Ovary (tissue), 9 donors: ENCODE measurements around the gene POLR3K. TPM values are rescaled to one million over a fixed set of nuclear protein-coding genes. Genes with fewer than 3 reads are reported as not detected.

Experiments used
- DNase-seq, 5 donors: peaks; one replicate each; pipeline ENCODE4 v3.0.0-alpha.2; 2019 to 2020
- H3K27ac ChIP-seq, 2 donors: fragments of 200-600 bp; one replicate each; pipeline versions ENCODE4 v1.5.1 to v1.8.0; 2019 to 2022
- H3K27me3 ChIP-seq: fragments of 200-600 bp; one replicate; pipeline ENCODE4 v1.8.0; 2022
- H3K36me3 ChIP-seq: fragments of 200-600 bp; sonication (generic); one replicate; pipeline ENCODE4 v1.5.1; 2019
- H3K4me1 ChIP-seq: one replicate; pipeline ENCODE4 v1.8.1; 2013; ENCODE audit warnings: mild to moderate bottlenecking, moderate library complexity; ENCODE audit not compliant: insufficient read depth
- H3K4me3 ChIP-seq: fragments of 200-600 bp; sonication (generic); one replicate; pipeline ENCODE4 v1.5.1; 2017
- H3K9me3 ChIP-seq, 2 donors: fragments of 200-600 bp in 1 of 2; sonication (generic) in 1 of 2; one replicate each; pipeline versions ENCODE4 v1.5.1 to v1.8.1; 2013 to 2019; ENCODE audit warnings: mild to moderate bottlenecking in 1 of 2, moderate library complexity in 1 of 2
- CTCF ChIP-seq, 3 donors: fragments of 450-650 bp in 2 of 3; fragments of 200-600 bp in 1 of 3; IDR thresholded peaks; one replicate each; pipeline versions ENCODE4 v1.5.1 to v1.8.0; 2016 to 2022; ENCODE audit warnings: antibody characterized with exemption in 3 of 3, mild to moderate bottlenecking in 1 of 3
- EP300 ChIP-seq: sonication (generic); formaldehyde crosslinking; IDR thresholded peaks from one replicate; pipeline ENCODE4 v1.6.1; 2017; ENCODE audit warnings: antibody characterized with exemption
- POLR2A ChIP-seq: fragments of 450-650 bp; IDR thresholded peaks from one replicate; pipeline ENCODE4 v1.6.1; 2017; ENCODE audit warnings: antibody characterized with exemption, mild to moderate bottlenecking, moderate library complexity
- WGBS, 3 donors: extraction: QIAGEN DNeasy Blood & Tissue Kit in 1 of 3; methylation state at CpG; one replicate each; pipeline versions ENCODE4 v1.1.5 to v1.1.7; 2013 to 2017; 5-methylcytosine and 5-hydroxymethylcytosine counted together
- intact Hi-C, 4 donors: fragments of 100-400 bp; cut with DNase I; formaldehyde crosslinking; loops; one replicate each; pipeline versions ENCODE4 v1.11.0 to v1.15.1; 2022 to 2023
- polyA plus RNA-seq, 2 donors: library from polyadenylated mRNA; stranded (reverse); fragments of 200-250 nt in 1 of 2; fragments of 350-450 nt in 1 of 2; fragmentation: Illumina TruSeq in 1 of 2; extraction: RNeasy Lipid Tissue Mini Kit (QIAGEN cat#74804) in 1 of 2; gene quantifications; one replicate each; pipeline ENCODE4 v1.2.3, GENCODE V29; 2013 to 2014
- total RNA-seq, 7 donors: library from RNA; depleted of rRNA in 2 of 7; stranded (reverse); fragments of >200 nt in 2 of 7; fragmentation: NEBNext Ultra II Directional in 3 of 7; extraction: Animal tissue kit (Norgen Biotek cat#: 25700) in 3 of 7; gene quantifications; one replicate each; pipeline versions ENCODE4 v1.1.0 to v1.2.4, GENCODE V29; 2016 to 2023
- donor health status: DM: no; HTN: no; CAD: no; lungs with moderate emphysema.
- donor health status: DM: no; HTN: no; CAD: no.
- donor health status: Bipolar disorder and iron deficiency.
- donor health status: DM: yes; HTN: yes; CAD: no.
- donor health status: DM: no; HTN: no; CAD: no.
- donor health status: DM: yes; HTN: yes; CAD: no.

POLR3K gene
- total and polyA plus RNA-seq, 9 donors: 3.7 to 11.9 (median 9.9) TPM

DNA sequence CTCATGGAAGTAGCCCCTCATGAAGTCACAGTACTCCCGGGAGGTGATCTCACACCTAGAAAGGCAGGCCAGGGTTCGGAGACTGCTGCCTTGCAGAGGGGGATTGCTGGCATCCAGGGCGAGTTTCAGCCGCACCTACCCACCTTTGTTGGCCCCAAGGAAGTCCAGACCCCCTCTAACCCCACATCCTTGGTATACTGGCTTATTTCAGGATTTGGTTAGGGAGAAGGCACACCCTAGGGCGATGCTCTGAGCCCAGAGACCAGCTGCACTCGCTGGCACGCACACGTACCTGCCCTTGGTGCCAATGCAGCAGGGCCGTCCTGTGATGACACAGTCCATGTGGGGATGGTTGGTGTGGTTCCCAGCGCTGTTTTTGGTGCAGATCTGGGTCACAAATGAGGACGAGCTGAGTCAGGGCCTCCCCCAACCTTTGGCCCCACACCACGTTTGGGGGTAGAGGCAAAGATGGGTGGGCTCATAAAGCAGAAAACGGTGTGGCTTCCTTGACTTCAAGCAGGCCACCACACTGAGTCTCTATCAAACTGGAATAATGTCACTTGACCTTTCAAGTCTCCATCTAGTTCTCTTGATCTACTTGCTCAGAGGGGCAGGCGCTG lies 6.1 kb upstream of the POLR3K start:
- intact Hi-C loops: no loop called here
- Histone ChIP-seq H3K4me1 (no peaks in the 10 kb centered on the region), H3K27ac (no peak overlapping the region), H3K4me3 (no peak overlapping the region), H3K36me3 (no peaks in the 10 kb centered on the region), H3K27me3 (no peaks in the 10 kb centered on the region), H3K9me3 (no peaks in the 10 kb centered on the region)
- TF ChIP-seq POLR2A (no peak), CTCF (IDR thresholded peaks at IDR 0.05) (no peak), EP300 (no peak)
- DNase-seq: no peak
- 86 to 87% (median 87%) methylated on average over 14 of the region's 14 CpGs for WGBS, 3 donors

DNA sequence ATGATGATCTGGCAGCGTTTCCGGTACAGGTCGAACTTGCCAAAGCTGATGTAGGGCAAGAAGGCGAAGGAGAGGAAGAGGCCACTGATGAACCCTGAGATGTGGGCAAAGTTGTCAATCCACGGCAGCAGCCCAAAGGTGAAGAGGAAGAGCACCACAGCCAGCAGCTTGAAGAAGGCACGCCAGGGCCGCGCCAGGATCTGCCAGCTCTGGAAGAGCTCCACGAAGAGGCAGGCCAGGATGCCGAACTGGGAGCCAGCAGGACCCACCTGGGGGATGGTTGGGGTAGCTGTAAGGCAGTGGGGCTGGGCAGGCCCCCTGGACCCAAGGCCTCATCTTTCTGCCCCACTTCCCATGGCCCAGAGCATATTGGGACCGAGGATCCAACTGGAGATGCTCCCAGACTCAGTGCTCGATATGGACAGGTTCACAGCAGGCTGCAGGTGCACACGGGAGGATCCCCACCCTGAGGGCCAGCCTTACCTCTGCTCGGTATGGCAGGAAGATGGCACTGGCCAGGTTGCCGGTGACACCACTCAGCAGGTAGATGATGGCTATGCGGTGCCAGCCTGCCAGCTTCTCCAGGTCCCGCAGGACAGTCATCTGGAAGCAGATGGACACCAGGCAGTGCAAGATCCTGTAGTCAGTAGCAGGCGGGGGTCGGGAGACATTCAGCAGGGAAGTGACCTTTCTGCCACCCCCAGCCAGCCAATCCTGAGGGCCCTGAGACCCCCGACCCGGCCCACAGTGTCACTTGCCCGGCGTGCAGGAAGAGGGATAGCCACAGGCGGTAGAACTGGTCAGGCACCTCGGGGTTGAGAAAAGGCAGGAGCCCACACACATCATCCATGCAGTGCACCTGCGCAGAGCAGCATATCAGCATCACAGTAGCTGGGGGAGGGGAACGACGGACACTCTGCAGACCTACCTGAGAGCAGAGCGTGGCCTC lies 5.4 kb upstream of the POLR3K start:
- Histone ChIP-seq H3K4me3 (no peak overlapping the region), H3K27ac (no peak overlapping the region), H3K9me3 (no peaks in the 10 kb centered on the region), H3K4me1 (no peaks in the 10 kb centered on the region), H3K36me3 (no peaks in the 10 kb centered on the region), H3K27me3 (no peaks in the 10 kb centered on the region)
- TF ChIP-seq POLR2A (no peak), CTCF (IDR thresholded peaks at IDR 0.05) (no peak), EP300 (no peak)
- intact Hi-C loops: no loop called here
- WGBS, 3 donors: 81 to 85% (median 82%) methylated on average over 28 to 29 of the region's 29 CpGs
- no peak for DNase-seq

DNA sequence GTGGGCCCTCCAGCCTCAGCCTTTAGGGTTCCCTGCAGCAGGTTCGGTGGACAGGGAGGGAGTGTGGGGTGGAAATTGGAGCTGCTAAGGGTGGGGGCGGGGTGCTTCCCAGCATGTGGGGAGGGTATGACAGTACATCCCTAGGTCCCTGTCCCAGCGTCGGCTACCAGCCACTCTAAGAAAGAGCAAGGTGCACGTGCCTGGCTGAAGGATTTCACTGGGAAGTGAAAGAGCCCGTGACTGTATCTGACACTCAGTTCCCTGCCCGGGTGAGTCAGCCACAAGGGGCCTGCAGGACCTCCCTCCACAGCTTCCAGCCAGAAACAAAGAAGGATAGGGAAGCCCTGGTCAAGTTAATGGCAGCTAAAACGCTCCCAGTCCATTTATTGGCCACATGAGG lies 4.3 kb upstream of the POLR3K start:
- 61 to 64% (median 62%) methylated on average over 8 of the region's 8 CpGs for WGBS, 3 donors
- Histone ChIP-seq H3K27ac (no peak overlapping the region), H3K4me1 (no peaks in the 10 kb centered on the region), H3K27me3 (no peaks in the 10 kb centered on the region), H3K36me3 (no peaks in the 10 kb centered on the region), H3K9me3 (no peaks in the 10 kb centered on the region), H3K4me3 (no peak overlapping the region)
- intact Hi-C loops: no loop called here
- DNase-seq: no peak
- TF ChIP-seq CTCF (IDR thresholded peaks at IDR 0.05): no peak
- no peak for TF ChIP-seq EP300

- Histone ChIP-seq H3K4me3 (no peak overlapping the region), H3K27ac (no peak overlapping the region), H3K27me3 (no peaks in the 10 kb centered on the region), H3K4me1 (peaks cover 2% of the 10 kb centered on the region), H3K9me3 (no peaks in the 10 kb centered on the region), H3K36me3 (no peaks in the 10 kb centered on the region)
- 80 to 87% (median 83%) methylated on average over 17 of the region's 17 CpGs for WGBS, 3 donors
- intact Hi-C loops: no loop called here
- no peak for DNase-seq
- TF ChIP-seq EP300 (no peak), CTCF (IDR thresholded peaks at IDR 0.05) (no peak), POLR2A (no peak)
These were observed 3.0 kb upstream of the POLR3K start for GRCh38 chr16:56231-56927.
